ENCODE measurements around the gene HAS3. TPM values are rescaled to one million over a fixed set of nuclear protein-coding genes. Genes with fewer than 3 reads are reported as not detected.

HAS3 gene
- total RNA-seq, 1 experiment from 2014 or later = 8.3 TPM

DNA sequence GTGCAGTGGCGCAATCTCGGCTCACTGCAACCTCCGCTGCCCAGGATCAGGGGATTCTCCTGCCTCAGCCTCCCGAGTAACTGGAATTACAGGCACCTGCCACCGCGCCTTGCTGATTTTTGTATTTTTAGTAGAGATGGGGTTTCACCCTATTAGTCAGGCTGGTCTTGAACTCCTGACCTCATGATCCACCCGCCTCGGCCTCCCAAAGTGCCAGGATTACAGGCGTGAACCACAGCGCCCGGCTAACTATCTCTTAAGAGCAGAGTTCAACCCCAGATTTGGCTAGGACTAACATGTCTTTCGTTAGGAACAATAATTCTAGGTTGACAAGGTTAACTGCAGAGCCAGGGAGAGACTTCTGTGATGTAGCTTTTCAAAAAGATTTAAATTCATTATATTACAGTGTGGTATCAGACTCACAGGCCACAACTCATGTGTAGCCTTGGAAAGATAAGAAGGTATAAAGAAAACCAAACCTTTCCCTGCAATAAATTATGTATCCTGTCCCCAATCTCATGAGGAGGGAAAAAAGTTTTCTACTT, 22.6 kb downstream of the HAS3 start:
- Histone ChIP-seq H3K27me3 (replicated peaks; ENCODE audit: control insufficient read depth, insufficient read depth, low read length) (no peaks in the 10 kb centered on the region), H3K36me3 (ENCODE audit: control insufficient read depth, insufficient read depth, low read length) (no peaks in the 10 kb centered on the region; the same call in 1 of the 2 replicates), H3K4me1 (peaks cover 7% of the 10 kb centered on the region; the same call in 1 of the 2 replicates), H3K4me3 (ENCODE audit: low read depth, low read length) (no peak overlapping the region), H3K9me3 (no peaks in the 10 kb centered on the region)
- intact Hi-C loops (cut with micrococcal nuclease; ENCODE audit: unreplicated experiment) = no loop called here
- peak overlapping the region; percentile 20 for H3K27ac Mint-ChIP-seq (ENCODE audit: unreplicated experiment)
- H3K4me1 Mint-ChIP-seq (ENCODE audit: low read depth, unreplicated experiment) = no peaks in the 10 kb centered on the region
- TF ChIP-seq CTCF (IDR thresholded peaks at IDR 0.05; ENCODE audit: insufficient read depth in 1 of 2, low read depth in 1 of 2, low read length in 1 of 2, severe bottlenecking in 1 of 2, unreplicated experiment in 1 of 2) = no peak
- ChIA-PET POLR2A (no interaction called here), CTCF (interaction anchor here (0.6 to 0.7 kb wide), 3 partner anchors 226 to 325 kb away, joined by 4 to 6 read pairs (median 4); no protein-coding TSS in a partner anchor)
- no peak overlapping the region for H3K4me3 Mint-ChIP-seq (ENCODE audit: unreplicated experiment)
- DNase-seq = peak in 1 of 2 experiments; percentile 10
- no peaks in the 10 kb centered on the region for H3K9me3 Mint-ChIP-seq (ENCODE audit: unreplicated experiment)
- BruUV-seq (replicated peaks) = no TSS peak
- no peaks in the 10 kb centered on the region for H3K27me3 Mint-ChIP-seq (ENCODE audit: insufficient read depth, unreplicated experiment)
- H3K36me3 Mint-ChIP-seq (ENCODE audit: insufficient read depth, unreplicated experiment) = peaks cover 45% of the 10 kb centered on the region

GRCh38 chr16:69130461-69130860, 25.0 kb downstream of the HAS3 start:
- no peaks in the 10 kb centered on the region for H3K27me3 ChIP-seq (replicated peaks; ENCODE audit: control insufficient read depth, insufficient read depth, low read length)
- intact Hi-C loops (cut with micrococcal nuclease; ENCODE audit: unreplicated experiment) = no loop called here
- H3K4me3 ChIP-seq (ENCODE audit: low read depth, low read length) = no peak overlapping the region; the same call in 1 of the 2 replicates
- H3K4me3 Mint-ChIP-seq (ENCODE audit: unreplicated experiment) = peak overlapping the region; percentile 96
- TF ChIP-seq CTCF (IDR thresholded peaks at IDR 0.05; ENCODE audit: insufficient read depth in 1 of 2, low read depth in 1 of 2, low read length in 1 of 2, severe bottlenecking in 1 of 2, unreplicated experiment in 1 of 2) = no peak
- H3K9me3 Mint-ChIP-seq (ENCODE audit: unreplicated experiment) = no peaks in the 10 kb centered on the region
- no peak overlapping the region for H3K27ac Mint-ChIP-seq (ENCODE audit: unreplicated experiment)
- H3K4me1 ChIP-seq = peaks cover 14% of the 10 kb centered on the region; the same call in 1 of the 2 replicates
- H3K27me3 Mint-ChIP-seq (ENCODE audit: insufficient read depth, unreplicated experiment) = no peaks in the 10 kb centered on the region
- peaks cover 5% of the 10 kb centered on the region for H3K4me1 Mint-ChIP-seq (ENCODE audit: low read depth, unreplicated experiment)
- H3K36me3 Mint-ChIP-seq (ENCODE audit: insufficient read depth, unreplicated experiment) = peaks cover 65% of the 10 kb centered on the region
- CTCF ChIA-PET = interaction anchor here (1.8 kb wide), 1 partner anchor 283 kb away, joined by 4 read pairs; no protein-coding TSS in a partner anchor
- TSS peak; percentile 29 for BruUV-seq (replicated peaks)
- POLR2A ChIA-PET = interaction anchor here (0.5 kb wide), 1 partner anchor 15 kb away, joined by 5 read pairs; no protein-coding TSS in a partner anchor
- no peak for DNase-seq
- no peaks in the 10 kb centered on the region for H3K9me3 ChIP-seq
- H3K36me3 ChIP-seq (ENCODE audit: control insufficient read depth, insufficient read depth, low read length) = no peaks in the 10 kb centered on the region; the same call in 1 of the 2 replicates

GRCh38 chr16:69131167-69131838, 25.9 kb downstream of the HAS3 start:
- Mint-ChIP-seq H3K27ac (ENCODE audit: unreplicated experiment) (peak overlapping the region; percentile 92), H3K9me3 (ENCODE audit: unreplicated experiment) (no peaks in the 10 kb centered on the region), H3K4me1 (ENCODE audit: low read depth, unreplicated experiment) (peaks cover 5% of the 10 kb centered on the region), H3K36me3 (ENCODE audit: insufficient read depth, unreplicated experiment) (peaks cover 70% of the 10 kb centered on the region), H3K4me3 (ENCODE audit: unreplicated experiment) (peak overlapping the region; percentile 96), H3K27me3 (ENCODE audit: insufficient read depth, unreplicated experiment) (no peaks in the 10 kb centered on the region)
- intact Hi-C loops (cut with micrococcal nuclease; ENCODE audit: unreplicated experiment) = no loop called here
- no peak for TF ChIP-seq CTCF (IDR thresholded peaks at IDR 0.05; ENCODE audit: insufficient read depth in 1 of 2, low read depth in 1 of 2, low read length in 1 of 2, severe bottlenecking in 1 of 2, unreplicated experiment in 1 of 2)
- no peaks in the 10 kb centered on the region; the same call in 1 of the 2 replicates for H3K36me3 ChIP-seq (ENCODE audit: control insufficient read depth, insufficient read depth, low read length)
- H3K4me3 ChIP-seq (ENCODE audit: low read depth, low read length) = peak overlapping the region; percentile 54
- no peaks in the 10 kb centered on the region for H3K27me3 ChIP-seq (replicated peaks; ENCODE audit: control insufficient read depth, insufficient read depth, low read length)
- H3K9me3 ChIP-seq = no peaks in the 10 kb centered on the region
- ChIA-PET CTCF (interaction anchor here (0.5 to 1.8 kb wide), 2 partner anchors 62 to 284 kb away, joined by 4 read pairs; no protein-coding TSS in a partner anchor), POLR2A (interaction anchor here (0.5 to 0.6 kb wide), 3 partner anchors 14 to 159 kb away, joined by 5 to 21 read pairs (median 10); no protein-coding TSS in a partner anchor)
- H3K4me1 ChIP-seq = peaks cover 14% of the 10 kb centered on the region; the same call in 1 of the 2 replicates
- peak in 1 of 2 experiments; percentile 24 for DNase-seq
- no TSS peak for BruUV-seq (replicated peaks)

All from Caco-2 (cell line).